Activated B cell treated with CpG ODN at 0.5 μM for 24 hours (primary cell): ENCODE data around the gene AFF3. TPM values are rescaled to one million over a fixed set of nuclear protein-coding genes. Genes with fewer than 3 reads are reported as not detected.
A peak's percentile ranks its signal among the peaks of the same experiment; 100 is the strongest.

ENCODE experiments used
- ATAC-seq: fragments of 200-7000 bp; cut with Tn5 transposase; one replicate; pipeline ENCODE4 v1.10.0; 2021; ENCODE audit warnings: low read depth, mild to moderate bottlenecking, moderate library complexity
- CTCF ChIA-PET: fragments of 350-600 bp; sonication (Branson Sonifier 250); formaldehyde crosslinking; loops from one replicate; lab custom pipeline; 2021; ENCODE audit warnings: antibody characterized with exemption; lab: Charles Lee
- POLR2A ChIA-PET: fragments of 350-600 bp; sonication (Branson Sonifier 250); formaldehyde crosslinking; loops from one replicate; lab custom pipeline; 2021; ENCODE audit warnings: antibody characterized with exemption; lab: Charles Lee
- DNase-seq: peaks from one replicate; pipeline ENCODE4 v3.0.0; 2022
- H3K27ac Mint-ChIP-seq: one replicate; pipeline ENCODE4 v1.8.0; 2020; ENCODE audit warnings: mixed read lengths
- H3K27me3 Mint-ChIP-seq: one replicate; pipeline ENCODE4 v1.8.0; 2021; ENCODE audit warnings: mixed read lengths
- H3K36me3 Mint-ChIP-seq: one replicate; pipeline ENCODE4 v1.8.0; 2021; ENCODE audit warnings: low read depth, mixed read lengths
- H3K4me1 Mint-ChIP-seq: one replicate; pipeline ENCODE4 v1.8.0; 2021; ENCODE audit warnings: mixed read lengths
- H3K4me3 Mint-ChIP-seq: one replicate; pipeline ENCODE4 v1.8.0; 2020; ENCODE audit warnings: mild to moderate bottlenecking, mixed read lengths
- H3K9me3 Mint-ChIP-seq: one replicate; pipeline ENCODE4 v1.8.0; 2020; ENCODE audit warnings: mixed read lengths
- intact Hi-C: fragments of 100-400 bp; cut with micrococcal nuclease; formaldehyde crosslinking; loops from one replicate; pipeline ENCODE4 v1.15.1; 2024
- total RNA-seq: library from RNA; stranded (reverse); gene quantifications from 2 replicates; pipeline ENCODE4 v1.2.3, GENCODE V29; 2022
- TF ChIP-seq, protein P1 (sequence below): fragments of 200-600 bp; IDR thresholded peaks from one replicate; pipeline ENCODE4 v1.8.0; 2022; ENCODE audit warnings: antibody characterized with exemption, mild to moderate bottlenecking

AFF3 gene
- total RNA-seq, 1 donor from 2014 or later, result 271 TPM

DNA sequence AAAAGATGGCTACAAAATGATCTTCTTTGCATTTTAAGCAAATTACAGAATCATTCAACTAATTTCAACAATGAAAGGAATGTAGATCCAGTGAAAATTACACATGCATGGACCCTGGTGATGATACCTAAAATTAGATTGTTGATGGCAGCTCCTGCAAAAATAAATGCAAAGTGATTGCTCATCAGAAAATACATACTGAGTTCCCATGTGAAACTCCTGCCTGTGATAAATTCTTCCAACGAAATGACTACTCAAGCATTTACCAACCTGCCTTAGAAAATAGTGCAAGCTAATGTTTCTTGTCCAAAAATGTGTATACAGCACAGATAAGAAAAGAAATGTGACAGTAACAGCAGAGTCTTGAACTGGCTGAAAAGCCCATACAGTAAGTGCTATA lies 352.5 kb downstream of the AFF3 start:
- no peak for DNase-seq
- no peak overlapping the region for H3K4me3 Mint-ChIP-seq
- ATAC-seq, result no peak
- TF ChIP-seq, protein P1, sequence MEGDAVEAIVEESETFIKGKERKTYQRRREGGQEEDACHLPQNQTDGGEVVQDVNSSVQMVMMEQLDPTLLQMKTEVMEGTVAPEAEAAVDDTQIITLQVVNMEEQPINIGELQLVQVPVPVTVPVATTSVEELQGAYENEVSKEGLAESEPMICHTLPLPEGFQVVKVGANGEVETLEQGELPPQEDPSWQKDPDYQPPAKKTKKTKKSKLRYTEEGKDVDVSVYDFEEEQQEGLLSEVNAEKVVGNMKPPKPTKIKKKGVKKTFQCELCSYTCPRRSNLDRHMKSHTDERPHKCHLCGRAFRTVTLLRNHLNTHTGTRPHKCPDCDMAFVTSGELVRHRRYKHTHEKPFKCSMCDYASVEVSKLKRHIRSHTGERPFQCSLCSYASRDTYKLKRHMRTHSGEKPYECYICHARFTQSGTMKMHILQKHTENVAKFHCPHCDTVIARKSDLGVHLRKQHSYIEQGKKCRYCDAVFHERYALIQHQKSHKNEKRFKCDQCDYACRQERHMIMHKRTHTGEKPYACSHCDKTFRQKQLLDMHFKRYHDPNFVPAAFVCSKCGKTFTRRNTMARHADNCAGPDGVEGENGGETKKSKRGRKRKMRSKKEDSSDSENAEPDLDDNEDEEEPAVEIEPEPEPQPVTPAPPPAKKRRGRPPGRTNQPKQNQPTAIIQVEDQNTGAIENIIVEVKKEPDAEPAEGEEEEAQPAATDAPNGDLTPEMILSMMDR, result no peak
- H3K36me3 Mint-ChIP-seq, result peaks cover 66% of the 10 kb centered on the region
- ChIA-PET CTCF (no interaction called here), POLR2A (no interaction called here)
- no peaks in the 10 kb centered on the region for H3K9me3 Mint-ChIP-seq
- peaks cover 17% of the 10 kb centered on the region for H3K4me1 Mint-ChIP-seq
- H3K27ac Mint-ChIP-seq, result no peak overlapping the region
- intact Hi-C loops, result no loop called here
- no peaks in the 10 kb centered on the region for H3K27me3 Mint-ChIP-seq

DNA sequence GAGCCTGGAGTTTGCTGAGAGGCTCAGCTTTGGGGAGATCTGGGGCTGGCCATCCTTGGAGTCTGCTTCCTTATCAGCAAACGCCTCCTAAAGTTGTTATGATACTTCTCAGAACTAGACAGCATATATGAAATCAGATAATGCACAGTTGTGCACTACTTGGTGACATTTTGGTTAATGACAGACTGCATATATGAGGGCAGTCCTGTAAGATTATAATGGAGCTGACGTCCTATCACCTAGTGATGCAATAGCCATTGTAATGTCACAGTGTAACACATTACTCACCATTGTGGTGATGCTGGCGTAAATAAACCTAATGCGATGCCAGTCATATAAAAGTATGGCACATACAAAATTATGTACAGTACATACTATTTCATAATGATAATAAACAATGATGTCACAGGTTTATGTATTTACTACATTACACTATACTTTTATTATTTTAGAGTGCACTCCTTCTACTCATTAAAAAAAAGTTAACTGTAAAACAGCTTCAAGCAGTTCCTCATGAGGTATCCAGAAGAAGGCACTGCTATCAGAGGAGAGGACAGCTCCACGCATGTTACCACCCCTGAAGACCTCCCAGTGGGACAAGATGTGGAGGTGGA lies 354.5 kb downstream of the AFF3 start:
- ChIA-PET CTCF (no interaction called here), POLR2A (no interaction called here)
- no peaks in the 10 kb centered on the region for H3K9me3 Mint-ChIP-seq
- intact Hi-C loops, result no loop called here
- H3K4me1 Mint-ChIP-seq, result peaks cover under 1% of the 10 kb centered on the region
- TF ChIP-seq, protein P1, result no peak
- no peak for ATAC-seq
- no peaks in the 10 kb centered on the region for H3K27me3 Mint-ChIP-seq
- H3K4me3 Mint-ChIP-seq, result no peak overlapping the region
- DNase-seq, result no peak
- H3K36me3 Mint-ChIP-seq, result peaks cover 72% of the 10 kb centered on the region
- H3K27ac Mint-ChIP-seq, result no peak overlapping the region

DNA sequence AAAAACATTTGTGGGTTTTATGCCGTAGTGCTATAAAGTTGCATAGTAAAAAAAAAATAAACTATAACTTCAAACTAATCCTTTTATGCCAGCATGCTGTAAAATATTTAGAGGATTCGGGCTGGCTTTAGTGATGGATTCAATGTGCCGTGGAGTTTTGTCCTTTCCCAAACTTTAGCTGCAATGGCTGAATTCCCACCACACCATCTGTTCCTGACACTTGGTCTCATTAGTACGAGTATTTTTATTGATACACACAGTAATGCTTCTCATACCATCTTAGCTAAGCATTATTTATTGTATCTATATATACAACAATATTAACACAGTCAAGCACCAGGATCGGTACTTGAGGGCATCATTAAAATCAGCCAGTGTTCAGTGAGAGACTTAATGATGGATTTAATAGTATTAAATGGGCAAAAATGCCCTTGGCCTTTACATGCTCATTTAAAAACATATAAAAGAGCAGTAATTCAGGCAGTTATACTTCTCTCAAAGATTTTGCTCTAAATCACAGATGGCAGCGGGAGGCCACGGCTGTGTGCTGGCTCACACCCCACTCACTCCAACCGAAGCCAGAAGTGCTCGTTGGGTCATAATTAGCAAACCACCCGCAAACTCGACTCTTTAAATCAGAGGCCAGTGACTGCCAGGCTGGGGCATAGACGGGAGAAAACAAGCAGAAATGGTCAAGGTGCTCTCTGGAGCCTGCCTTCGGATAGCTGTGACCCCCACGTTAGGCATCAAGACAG lies 355.6 kb downstream of the AFF3 start:
- DNase-seq (no peak), ATAC-seq (no peak)
- no peaks in the 10 kb centered on the region for H3K4me1 Mint-ChIP-seq
- no peaks in the 10 kb centered on the region for H3K9me3 Mint-ChIP-seq
- TF ChIP-seq, protein P1, result no peak
- no peak overlapping the region for H3K27ac Mint-ChIP-seq
- CTCF ChIA-PET, result no interaction called here
- H3K36me3 Mint-ChIP-seq, result peaks cover 74% of the 10 kb centered on the region
- no peaks in the 10 kb centered on the region for H3K27me3 Mint-ChIP-seq
- intact Hi-C loops, result no loop called here
- H3K4me3 Mint-ChIP-seq, result no peak overlapping the region
- POLR2A ChIA-PET, result no interaction called here

DNA sequence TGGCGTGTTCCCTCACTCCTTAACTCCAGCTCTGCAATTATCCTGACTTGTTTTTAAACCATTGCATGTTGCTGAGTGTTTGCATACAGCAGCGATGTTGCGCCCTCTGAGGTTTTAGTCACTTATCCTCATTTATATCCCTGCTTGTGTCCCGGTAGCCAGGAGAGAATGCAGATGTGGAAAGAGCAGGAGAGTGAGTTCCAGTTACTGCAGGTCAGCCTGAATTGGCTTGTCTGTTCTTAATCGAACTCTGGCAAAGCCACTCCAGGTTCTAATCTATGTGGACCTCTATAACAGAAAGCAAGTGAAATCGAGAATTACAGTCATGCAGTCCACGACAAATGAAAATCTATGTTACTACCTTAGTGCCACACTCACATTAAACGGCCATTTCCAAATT lies 357.4 kb downstream of the AFF3 start:
- no peaks in the 10 kb centered on the region for H3K27me3 Mint-ChIP-seq
- no peak overlapping the region for H3K4me3 Mint-ChIP-seq
- DNase-seq (no peak), ATAC-seq (no peak)
- peaks cover 78% of the 10 kb centered on the region for H3K36me3 Mint-ChIP-seq
- H3K9me3 Mint-ChIP-seq, result peaks cover 14% of the 10 kb centered on the region
- CTCF ChIA-PET, result no interaction called here
- TF ChIP-seq, protein P1, result no peak
- POLR2A ChIA-PET, result no interaction called here
- peak overlapping the region; percentile 20 for H3K27ac Mint-ChIP-seq
- intact Hi-C loops, result no loop called here
- no peaks in the 10 kb centered on the region for H3K4me1 Mint-ChIP-seq

DNA sequence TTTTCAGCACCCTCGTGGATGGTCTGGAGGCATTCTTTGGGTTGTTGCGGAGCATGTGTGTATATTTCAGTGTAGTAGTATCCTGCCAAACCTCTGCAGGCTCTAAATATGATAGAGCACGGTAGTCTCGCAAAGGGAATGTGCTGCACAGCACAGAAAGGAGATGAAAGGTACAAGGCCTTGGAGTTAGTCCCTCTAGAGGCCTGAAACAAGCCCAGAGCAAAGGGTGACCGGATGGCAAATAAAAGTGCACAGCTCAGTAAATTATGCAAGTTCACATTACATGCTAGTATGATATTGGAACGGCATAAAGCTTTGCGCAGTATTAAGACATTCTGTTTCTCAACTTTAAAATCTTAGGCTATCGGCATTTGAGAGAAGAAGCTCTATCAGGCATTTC lies 358.1 kb downstream of the AFF3 start:
- Mint-ChIP-seq H3K4me1 (no peaks in the 10 kb centered on the region), H3K27ac (no peak overlapping the region), H3K36me3 (peaks cover 78% of the 10 kb centered on the region), H3K4me3 (no peak overlapping the region), H3K9me3 (peaks cover 19% of the 10 kb centered on the region), H3K27me3 (no peaks in the 10 kb centered on the region)
- POLR2A ChIA-PET, result no interaction called here
- intact Hi-C loops, result no loop called here
- ATAC-seq (no peak), DNase-seq (no peak)
- CTCF ChIA-PET, result no interaction called here
- TF ChIP-seq, protein P1, result no peak
